WTC11 (cell line): ENCODE data around the gene ANO4. TPM values are rescaled to one million over a fixed set of nuclear protein-coding genes. Genes with fewer than 3 reads are reported as not detected.

ENCODE experiments used
- ATAC-seq: fragments of 200-7000 bp; cut with Tn5 transposase; 2 replicates; pipeline ENCODE4 v1.10.0; 2021; ENCODE audit warnings: mild to moderate bottlenecking, moderate library complexity
- CTCF ChIA-PET: fragments of 300-600 bp; sonication (Branson Sonifier 250); formaldehyde crosslinking; loops from one replicate; lab custom pipeline; 2021; ENCODE audit warnings: antibody characterized with exemption; lab: Charles Lee
- POLR2A ChIA-PET: fragments of 350-600 bp; sonication (Branson Sonifier 250); formaldehyde crosslinking; loops from one replicate; lab custom pipeline; 2021; ENCODE audit warnings: antibody characterized with exemption; lab: Charles Lee
- DNase-seq: peaks from one replicate; pipeline ENCODE4 v3.0.0; 2021; ENCODE audit warnings: low spot score
- H3K27ac Mint-ChIP-seq: 2 replicates; pipeline ENCODE4 v1.8.0; 2021; ENCODE audit warnings: mixed read lengths
- H3K27me3 Mint-ChIP-seq: 2 replicates; pipeline ENCODE4 v1.8.0; 2021; ENCODE audit warnings: low read depth, mild to moderate bottlenecking, moderate library complexity, mixed read lengths
- H3K36me3 Mint-ChIP-seq: 2 replicates; pipeline ENCODE4 v1.8.0; 2021; ENCODE audit warnings: mixed read lengths
- H3K4me1 Mint-ChIP-seq: 2 replicates; pipeline ENCODE4 v1.8.0; 2022; ENCODE audit warnings: mixed read lengths
- H3K4me3 Mint-ChIP-seq: 2 replicates; pipeline ENCODE4 v1.8.0; 2021; ENCODE audit warnings: mild to moderate bottlenecking, moderate library complexity, mixed read lengths
- H3K9me3 Mint-ChIP-seq: 2 replicates; pipeline ENCODE4 v1.8.0; 2021; ENCODE audit warnings: mixed read lengths
- AR ChIP-seq: fragments of 250-450 bp; sonication (Bioruptor Pico); IDR thresholded peaks from 2 replicates; pipeline ENCODE4 v1.9.0; 2021; ENCODE audit warnings: mild to moderate bottlenecking
- ARID4B ChIP-seq: sonication (generic); formaldehyde crosslinking; IDR thresholded peaks from 2 replicates; pipeline ENCODE4 v1.8.0; 2023; ENCODE audit warnings: missing genetic modification reagents, mild to moderate bottlenecking, borderline replicate concordance
- ATF6 ChIP-seq: sonication (generic); formaldehyde crosslinking; IDR thresholded peaks from 2 replicates; pipeline ENCODE4 v1.8.1; 2023; ENCODE audit warnings: mild to moderate bottlenecking, missing genetic modification reagents
- CBFB ChIP-seq: sonication (generic); formaldehyde crosslinking; IDR thresholded peaks from 2 replicates; pipeline ENCODE4 v1.8.1; 2022; ENCODE audit warnings: mild to moderate bottlenecking, low read depth, missing genetic modification reagents
- ELF4 ChIP-seq: sonication (generic); formaldehyde crosslinking; IDR thresholded peaks from 2 replicates; pipeline ENCODE4 v1.8.1; 2022; ENCODE audit warnings: low read depth, mild to moderate bottlenecking, moderate library complexity, missing genetic modification reagents
- MXD4 ChIP-seq: fragments of 250-450 bp; sonication (Bioruptor Pico); IDR thresholded peaks from 2 replicates; pipeline ENCODE4 v1.8.0; 2021; ENCODE audit warnings: mild to moderate bottlenecking, moderate library complexity, borderline replicate concordance
- NR2C2 ChIP-seq: sonication (generic); formaldehyde crosslinking; IDR thresholded peaks from 2 replicates; pipeline ENCODE4 v1.8.0; 2022; ENCODE audit warnings: mild to moderate bottlenecking, missing genetic modification reagents
- PREB ChIP-seq: sonication (generic); formaldehyde crosslinking; IDR thresholded peaks from 2 replicates; pipeline ENCODE4 v1.8.1; 2022; ENCODE audit warnings: mild to moderate bottlenecking, missing genetic modification reagents, moderate library complexity, borderline replicate concordance
- SOX15 ChIP-seq: fragments of 250-450 bp; sonication (Bioruptor Pico); IDR thresholded peaks from 2 replicates; pipeline ENCODE4 v1.9.0; 2021; ENCODE audit warnings: mild to moderate bottlenecking
- ZMAT4 ChIP-seq: fragments of 250-450 bp; sonication (Bioruptor Pico); IDR thresholded peaks from 2 replicates; pipeline ENCODE4 v1.9.0; 2021; ENCODE audit warnings: mild to moderate bottlenecking
- ZNF121 ChIP-seq: sonication (generic); formaldehyde crosslinking; IDR thresholded peaks from 2 replicates; pipeline ENCODE4 v1.8.0; 2023; ENCODE audit warnings: missing genetic modification reagents
- ZNF219 ChIP-seq: sonication (generic); formaldehyde crosslinking; IDR thresholded peaks from 2 replicates; pipeline ENCODE4 v1.8.0; 2023; ENCODE audit warnings: missing genetic modification reagents, mild to moderate bottlenecking, borderline replicate concordance
- ZNF416 ChIP-seq: fragments of 250-450 bp; sonication (Bioruptor Pico); IDR thresholded peaks from 2 replicates; pipeline ENCODE4 v1.9.0; 2021; ENCODE audit warnings: mild to moderate bottlenecking, inconsistent platforms
- total RNA-seq: library from RNA; stranded (reverse); gene quantifications from 3 replicates; pipeline ENCODE4 v1.2.3, GENCODE V29; 2021

ANO4 gene
- total RNA-seq, 1 experiment from 2014 or later = 2.6 TPM

GRCh38 chr12:101064721-101065120 lies 270.1 kb downstream of the ANO4 start:
- TF ChIP-seq ZNF121 (CRISPR knock-in tag) = no peak
- TF ChIP-seq SOX15 (CRISPR knock-in tag) = no peak
- peaks cover 10% of the 10 kb centered on the region for H3K36me3 Mint-ChIP-seq
- H3K4me3 Mint-ChIP-seq = no peak overlapping the region
- no peaks in the 10 kb centered on the region for H3K4me1 Mint-ChIP-seq
- H3K27me3 Mint-ChIP-seq = no peaks in the 10 kb centered on the region; the same call in 1 of the 2 replicates
- H3K27ac Mint-ChIP-seq = no peak overlapping the region
- ATAC-seq = no peak
- CTCF ChIA-PET = no interaction called here
- no peak for DNase-seq
- POLR2A ChIA-PET = no interaction called here
- peaks cover 24% of the 10 kb centered on the region for H3K9me3 Mint-ChIP-seq

GRCh38 chr12:101066489-101066888 lies 271.9 kb downstream of the ANO4 start:
- Mint-ChIP-seq H3K4me3 (no peak overlapping the region), H3K27ac (no peak overlapping the region), H3K36me3 (peaks cover 8% of the 10 kb centered on the region), H3K27me3 (no peaks in the 10 kb centered on the region), H3K4me1 (no peaks in the 10 kb centered on the region), H3K9me3 (peaks cover 17% of the 10 kb centered on the region)
- TF ChIP-seq ELF4 (no peak), ZNF416 (CRISPR knock-in tag) (no peak), PREB (CRISPR knock-in tag) (no peak), ZMAT4 (CRISPR knock-in tag) (no peak), CBFB (no peak), ZNF219 (CRISPR knock-in tag) (no peak)
- ATAC-seq (no peak), DNase-seq (no peak)
- POLR2A ChIA-PET = no interaction called here
- CTCF ChIA-PET = no interaction called here

- POLR2A ChIA-PET = no interaction called here
- Mint-ChIP-seq H3K27me3 (no peaks in the 10 kb centered on the region), H3K4me3 (no peak overlapping the region), H3K27ac (no peak overlapping the region), H3K36me3 (0 out of 2 replicates have a peak, but pooled peaks cover 2% of the 10 kb centered on the region), H3K4me1 (no peaks in the 10 kb centered on the region), H3K9me3 (peaks cover 24% of the 10 kb centered on the region)
- no peak for TF ChIP-seq ATF6 (CRISPR knock-in tag)
- no peak for TF ChIP-seq MXD4 (CRISPR knock-in tag)
- no peak for TF ChIP-seq AR (CRISPR knock-in tag)
- no peak for TF ChIP-seq NR2C2
- no peak for TF ChIP-seq ARID4B
- no peak for DNase-seq
- ATAC-seq = no peak
- CTCF ChIA-PET = no interaction called here
Observed at GRCh38 chr12:101068402-101068801, 273.8 kb downstream of the ANO4 start.
